ENCODE data around the gene PSMD13. TPM values are rescaled to one million over a fixed set of nuclear protein-coding genes. Genes with fewer than 3 reads are reported as not detected.

PSMD13 gene
- total RNA-seq, 4 donors from 2014 or later = 69.6 to 124 (median 78.2) TPM

DNA sequence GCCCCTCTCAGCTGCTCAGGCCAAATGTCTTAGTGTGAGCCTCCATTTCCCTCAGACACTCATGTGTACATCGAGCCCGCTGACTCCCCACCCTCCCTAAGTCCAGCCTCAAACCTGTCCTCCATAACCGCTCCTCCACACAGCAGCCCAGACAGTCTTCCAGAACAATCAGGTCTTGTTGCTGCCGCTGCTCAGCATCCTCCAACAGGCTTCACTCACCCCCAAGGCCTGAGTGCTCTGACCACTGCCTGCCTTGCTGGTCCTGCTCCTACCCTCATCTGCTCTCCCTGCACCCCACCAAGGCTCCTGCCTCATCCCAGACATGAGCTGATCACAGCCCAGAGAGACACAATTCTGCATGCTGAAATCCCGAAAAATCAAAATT lies 17.1 kb downstream of the PSMD13 start:
- no peak for DNase-seq (ENCODE audit: low spot score)
- no peak for ATAC-seq (ENCODE audit: low FRiP score)
- TF ChIP-seq, protein P1, sequence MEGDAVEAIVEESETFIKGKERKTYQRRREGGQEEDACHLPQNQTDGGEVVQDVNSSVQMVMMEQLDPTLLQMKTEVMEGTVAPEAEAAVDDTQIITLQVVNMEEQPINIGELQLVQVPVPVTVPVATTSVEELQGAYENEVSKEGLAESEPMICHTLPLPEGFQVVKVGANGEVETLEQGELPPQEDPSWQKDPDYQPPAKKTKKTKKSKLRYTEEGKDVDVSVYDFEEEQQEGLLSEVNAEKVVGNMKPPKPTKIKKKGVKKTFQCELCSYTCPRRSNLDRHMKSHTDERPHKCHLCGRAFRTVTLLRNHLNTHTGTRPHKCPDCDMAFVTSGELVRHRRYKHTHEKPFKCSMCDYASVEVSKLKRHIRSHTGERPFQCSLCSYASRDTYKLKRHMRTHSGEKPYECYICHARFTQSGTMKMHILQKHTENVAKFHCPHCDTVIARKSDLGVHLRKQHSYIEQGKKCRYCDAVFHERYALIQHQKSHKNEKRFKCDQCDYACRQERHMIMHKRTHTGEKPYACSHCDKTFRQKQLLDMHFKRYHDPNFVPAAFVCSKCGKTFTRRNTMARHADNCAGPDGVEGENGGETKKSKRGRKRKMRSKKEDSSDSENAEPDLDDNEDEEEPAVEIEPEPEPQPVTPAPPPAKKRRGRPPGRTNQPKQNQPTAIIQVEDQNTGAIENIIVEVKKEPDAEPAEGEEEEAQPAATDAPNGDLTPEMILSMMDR (IDR thresholded peaks at IDR 0.05) = no peak

DNA sequence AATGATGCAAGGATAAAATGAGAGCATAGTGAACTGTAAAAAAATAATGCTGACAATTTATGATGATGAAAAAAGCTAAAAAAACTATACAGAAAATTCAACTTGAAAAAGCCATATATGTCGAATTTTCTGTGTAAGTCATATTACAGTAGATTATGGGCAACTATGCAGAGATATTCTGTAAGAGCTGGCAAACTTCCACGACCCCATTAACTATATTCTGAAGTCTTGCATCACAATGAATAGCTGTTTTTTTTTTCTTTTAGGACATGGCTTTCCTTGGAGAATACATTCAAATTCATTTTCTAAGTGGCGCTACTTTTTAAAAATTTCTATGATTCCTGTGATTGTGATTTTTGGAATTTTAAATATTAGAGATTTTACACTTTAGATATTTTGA lies 18.4 kb downstream of the PSMD13 start:
- DNase-seq (ENCODE audit: low spot score) (no peak), ATAC-seq (ENCODE audit: low FRiP score) (no peak)
- TF ChIP-seq, protein P1 (IDR thresholded peaks at IDR 0.05) = no peak

DNA sequence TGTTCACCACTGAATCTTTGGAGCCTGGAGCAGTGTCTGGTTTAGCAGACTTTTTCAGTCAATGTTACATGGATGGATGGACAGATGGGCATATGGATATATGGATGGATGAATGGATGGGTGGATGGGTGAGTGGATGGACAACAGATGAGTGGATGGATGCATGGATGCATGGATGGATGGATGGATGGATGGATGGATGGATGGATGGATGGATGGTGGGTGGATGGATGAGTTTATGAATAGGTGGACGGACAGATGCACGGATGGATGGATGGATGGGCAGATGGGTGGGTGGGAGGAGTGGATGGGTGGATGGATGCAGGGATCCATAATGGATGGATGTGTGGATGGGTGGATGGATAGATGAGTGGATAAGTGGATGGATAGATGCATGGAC lies 19.0 kb downstream of the PSMD13 start:
- ATAC-seq (ENCODE audit: low FRiP score) = no peak
- TF ChIP-seq, protein P1 (IDR thresholded peaks at IDR 0.05) = no peak

DNA sequence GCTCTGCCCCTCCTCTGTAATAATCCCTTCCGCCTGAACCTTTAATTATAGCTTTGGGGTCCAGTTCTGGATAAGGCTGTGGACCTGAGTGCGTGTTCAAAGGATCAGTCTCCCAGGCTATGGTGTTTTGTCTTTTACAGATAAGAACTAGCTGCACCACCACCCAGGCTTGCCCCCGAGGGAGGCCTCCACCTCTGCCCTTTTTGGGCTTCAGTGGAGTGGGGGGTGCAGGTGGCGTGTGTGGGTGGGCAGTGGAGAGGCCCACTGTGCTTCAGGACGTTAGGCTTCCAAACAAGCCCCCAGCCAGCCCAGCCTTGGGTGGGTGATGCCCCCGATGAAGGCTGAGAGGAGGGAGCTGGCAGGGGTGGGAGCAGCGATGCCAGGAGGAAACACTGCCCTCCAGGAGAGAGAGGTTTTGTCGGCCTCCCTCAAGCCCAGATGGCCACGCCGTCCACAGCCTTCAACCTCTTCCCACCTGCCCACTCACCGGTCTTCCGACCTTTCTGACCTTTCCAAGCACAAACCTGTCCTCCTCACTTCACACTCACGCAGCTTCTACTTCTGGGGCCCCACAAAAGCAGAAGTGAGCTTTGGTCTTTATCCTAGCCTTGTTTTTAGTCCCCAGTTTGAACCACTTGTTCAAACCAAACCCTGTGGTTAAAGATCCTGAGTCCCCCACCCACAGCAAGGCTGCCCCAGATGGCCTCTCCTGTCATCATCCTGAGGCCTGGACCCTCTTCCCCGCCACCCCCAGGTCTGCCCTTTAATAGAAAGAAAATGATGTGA lies 20.4 kb downstream of the PSMD13 start:
- DNase-seq (ENCODE audit: low spot score) (no peak), ATAC-seq (ENCODE audit: low FRiP score) (no peak)
- TF ChIP-seq, protein P1 (IDR thresholded peaks at IDR 0.05) = no peak

More for the DNA sequence above, 19.0 kb downstream of the PSMD13 start:
- DNase-seq (ENCODE audit: low spot score) = no peak

DNA sequence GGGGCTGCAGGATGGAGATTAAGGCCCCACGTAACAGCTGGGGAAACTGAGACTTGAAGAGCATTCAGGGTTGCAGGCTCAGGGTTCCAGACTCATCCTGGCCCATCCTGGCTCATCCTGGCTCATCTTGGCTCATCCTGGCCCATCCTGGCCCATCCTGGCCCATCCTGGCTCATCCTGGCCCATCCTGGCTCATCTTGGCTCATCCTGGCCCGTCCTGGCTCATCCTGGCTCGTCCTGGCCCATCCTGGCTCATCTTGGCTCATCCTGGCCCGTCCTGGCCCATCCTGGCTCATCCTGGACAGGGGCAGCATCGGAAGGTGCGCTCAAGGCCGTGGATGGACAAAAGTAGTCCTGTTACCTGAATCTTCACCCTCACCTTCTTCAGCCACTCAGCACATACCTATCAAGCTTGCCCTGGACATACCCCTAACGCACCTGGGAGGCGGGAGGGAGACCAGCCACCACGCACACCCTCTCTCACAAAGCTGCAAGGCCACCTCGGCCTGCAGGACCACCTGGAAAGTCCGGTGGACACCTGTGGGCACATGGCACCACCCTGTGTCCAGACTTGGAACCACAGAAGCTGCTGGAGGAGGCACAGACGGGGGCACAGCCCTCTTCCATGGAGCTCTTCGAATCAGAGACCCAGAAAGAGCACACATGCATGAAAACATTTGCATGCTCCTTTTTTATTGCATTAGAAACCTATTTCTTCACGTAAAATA lies 21.2 kb downstream of the PSMD13 start:
- ATAC-seq (ENCODE audit: low FRiP score) = no peak

DNA sequence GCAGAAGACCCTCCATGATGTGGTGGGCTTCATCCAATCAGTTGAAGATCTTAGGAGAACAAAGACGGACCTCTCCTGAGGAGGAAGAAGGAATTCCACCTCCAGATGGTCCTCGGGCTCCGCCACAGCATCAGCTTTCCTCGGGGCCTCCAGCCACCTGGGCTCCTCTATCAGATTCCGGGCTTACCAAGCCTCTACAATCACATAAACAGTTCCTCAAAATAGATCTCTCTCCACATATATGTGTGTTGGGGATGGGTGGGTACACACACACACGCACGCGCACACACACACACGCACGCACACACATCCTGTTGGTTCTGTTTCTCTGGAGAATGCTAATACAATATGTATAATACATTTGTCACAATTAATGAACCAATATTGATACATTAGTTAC lies 22.6 kb downstream of the PSMD13 start:
- TF ChIP-seq, protein P1 (IDR thresholded peaks at IDR 0.05) = no peak
- no peak for ATAC-seq (ENCODE audit: low FRiP score)

More for the DNA sequence above, 21.2 kb downstream of the PSMD13 start:
- DNase-seq (ENCODE audit: low spot score) = no peak
- TF ChIP-seq, protein P1 (IDR thresholded peaks at IDR 0.05) = no peak

More for the DNA sequence above, 22.6 kb downstream of the PSMD13 start:
- DNase-seq (ENCODE audit: low spot score) = no peak

Data from omental fat pad (tissue), 4 donors.